Ureter (tissue), 1 donor: ENCODE data around the gene SH2D6. TPM values are rescaled to one million over a fixed set of nuclear protein-coding genes. Genes with fewer than 3 reads are reported as not detected.
"Not testable (repeated sequence)": the region's sequence is repeated elsewhere in the genome, so short reads cannot be mapped to it uniquely, and the experiment has no call there.

Experiments used
- DNase-seq: peaks from one replicate; pipeline ENCODE4 v3.0.0-alpha.2; 2020; ENCODE audit warnings: low spot score
- total RNA-seq: library from RNA; stranded (reverse); gene quantifications from one replicate; pipeline ENCODE4 v1.2.4, GENCODE V29; 2023
- donor health status: DM: yes; HTN: yes; CAD: no.

The SH2D6 gene
- total RNA-seq, 1 donor from 2014 or later, result 0.75 TPM

- DNase-seq, result no peak
Measured at GRCh38 chr2:85439025-85439472, 20.5 kb downstream of the SH2D6 start.

- DNase-seq, result not testable (repeated sequence)
Measured at GRCh38 chr2:85439569-85439968, 21.1 kb downstream of the SH2D6 start.

DNA sequence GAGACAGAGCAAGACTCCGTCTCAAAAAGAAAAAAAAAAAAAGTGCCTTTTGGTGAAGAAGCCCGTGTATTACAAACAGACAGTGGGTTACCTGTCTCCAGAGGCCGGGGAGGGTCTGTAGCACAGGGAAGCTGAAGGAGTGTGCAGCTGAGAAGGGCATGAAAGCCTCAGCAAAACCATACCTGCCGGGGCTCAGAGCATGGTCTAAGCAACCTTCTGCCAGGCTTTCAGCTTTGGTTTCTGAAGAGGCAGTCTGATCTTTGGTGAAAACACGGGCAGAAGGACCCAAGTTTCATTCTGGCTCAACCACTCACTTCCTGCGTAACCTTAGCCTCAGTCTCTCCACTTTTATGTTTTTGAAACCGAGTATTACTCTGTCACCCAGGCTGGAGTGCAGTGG lies 21.5 kb downstream of the SH2D6 start:
- no peak for DNase-seq

DNA sequence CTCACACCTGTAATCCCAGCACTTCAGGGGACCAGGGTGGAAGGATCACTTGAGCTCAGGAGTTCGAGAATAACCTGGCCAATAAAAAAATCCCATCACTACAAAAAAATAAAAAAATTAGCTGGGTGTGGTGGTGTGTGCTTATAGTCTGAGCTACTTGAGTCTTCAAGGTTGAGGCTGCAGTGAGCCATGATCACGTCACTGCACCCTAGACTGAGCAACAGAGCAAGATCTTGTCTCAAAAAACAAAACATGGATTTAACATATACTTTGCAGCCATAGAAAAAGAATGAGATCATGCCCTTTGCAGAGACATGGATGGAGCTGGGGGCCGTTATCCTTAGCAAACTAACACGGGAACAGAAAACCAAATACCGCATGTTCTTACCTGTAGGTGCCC lies 22.2 kb downstream of the SH2D6 start:
- DNase-seq, result no peak

GRCh38 chr2:85441864-85442263 lies 23.4 kb downstream of the SH2D6 start:
- DNase-seq, result no peak

DNA sequence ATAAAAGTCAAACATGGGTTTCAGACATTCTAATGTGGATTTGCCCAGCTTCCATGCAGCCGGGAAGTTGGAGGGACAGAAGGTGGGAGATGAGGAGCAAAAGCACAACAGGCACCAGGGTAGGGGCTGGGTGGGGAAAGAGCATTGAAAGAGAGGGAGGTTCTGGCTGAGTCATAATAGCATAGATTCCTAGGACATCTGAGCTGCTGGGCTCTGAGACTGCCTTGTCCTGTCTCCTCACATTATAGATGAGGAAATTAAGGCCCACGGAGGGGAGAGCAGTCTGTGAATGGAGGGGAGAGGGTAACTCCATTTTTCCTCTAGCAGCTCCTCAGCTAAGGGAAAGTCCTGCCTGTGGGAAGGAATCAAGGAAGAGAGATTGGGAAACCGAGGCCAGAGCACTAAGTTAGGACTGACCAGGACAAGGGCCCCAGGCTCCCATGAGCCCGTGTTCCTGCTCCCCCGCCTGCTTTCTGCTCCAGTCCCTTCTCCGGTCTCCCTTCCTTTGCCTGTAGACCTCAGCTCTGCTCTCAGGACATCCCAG lies 26.2 kb downstream of the SH2D6 start:
- no peak for DNase-seq

DNA sequence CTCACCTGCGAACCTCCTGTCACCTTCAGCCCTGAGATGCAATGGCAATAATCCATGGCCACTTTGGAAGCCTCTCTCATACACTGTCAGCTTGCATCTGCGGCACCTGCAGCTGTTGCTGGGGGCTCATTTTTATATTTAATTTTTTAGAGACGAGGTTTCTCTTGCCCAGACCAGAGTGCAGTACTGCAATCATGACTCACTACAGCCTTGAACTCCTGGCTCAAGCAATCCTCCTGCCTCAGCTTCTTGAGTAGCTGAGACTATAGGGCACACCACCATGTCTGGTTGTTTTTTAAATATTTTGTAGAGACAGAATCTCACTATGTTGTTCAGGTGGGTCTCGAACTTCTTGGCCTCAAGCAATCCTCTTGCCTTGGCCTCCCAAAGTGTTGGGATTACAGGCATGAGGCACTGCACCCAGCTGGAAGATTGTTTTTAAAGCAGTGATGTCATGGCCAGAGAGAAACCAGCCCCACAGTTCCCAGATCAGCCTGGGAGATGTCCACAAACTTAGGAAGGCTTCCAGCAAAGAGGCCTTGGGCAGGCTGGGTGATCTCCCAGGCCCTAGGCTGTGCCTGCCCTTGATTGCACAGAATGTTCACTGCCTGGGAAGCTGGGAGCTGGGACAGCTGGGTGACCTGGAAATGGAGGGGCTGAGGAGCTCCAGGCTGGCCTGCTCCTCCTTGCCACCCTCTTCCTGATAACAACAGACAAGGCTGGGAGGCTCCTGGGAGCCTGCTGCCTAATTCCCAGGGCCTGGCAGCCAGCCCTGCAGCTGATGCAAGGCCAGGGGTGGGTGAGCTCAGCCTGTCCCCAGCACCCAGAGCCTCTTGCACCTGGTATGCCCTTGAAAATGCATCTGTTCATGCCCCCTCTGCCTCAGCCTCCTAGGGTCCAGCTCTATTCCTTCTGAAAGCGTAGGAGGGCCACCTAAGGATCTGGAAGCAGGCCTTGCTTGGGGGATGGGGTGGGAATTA lies 27.1 kb downstream of the SH2D6 start:
- peak; percentile 60 for DNase-seq

GRCh38 chr2:85446296-85447221 lies 28.0 kb downstream of the SH2D6 start:
- no peak for DNase-seq

DNA sequence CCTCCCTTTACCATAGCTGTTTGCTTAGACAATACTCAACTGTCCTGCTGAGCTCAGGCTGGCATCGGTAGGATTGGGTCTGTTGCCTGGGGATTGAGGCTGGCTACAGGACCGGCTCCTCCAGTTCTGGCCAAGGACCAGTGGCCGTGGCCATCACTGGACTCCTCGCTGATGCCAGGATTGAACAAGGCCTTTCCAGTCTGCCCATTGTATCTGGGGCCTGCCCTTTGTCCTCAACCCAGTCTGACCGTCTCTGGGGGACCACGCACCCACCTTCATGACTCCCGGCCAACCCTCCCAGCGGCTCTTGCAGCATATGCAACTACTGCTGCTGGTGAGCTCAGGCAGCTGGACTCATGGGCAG lies 28.7 kb downstream of the SH2D6 start:
- no peak for DNase-seq

DNA sequence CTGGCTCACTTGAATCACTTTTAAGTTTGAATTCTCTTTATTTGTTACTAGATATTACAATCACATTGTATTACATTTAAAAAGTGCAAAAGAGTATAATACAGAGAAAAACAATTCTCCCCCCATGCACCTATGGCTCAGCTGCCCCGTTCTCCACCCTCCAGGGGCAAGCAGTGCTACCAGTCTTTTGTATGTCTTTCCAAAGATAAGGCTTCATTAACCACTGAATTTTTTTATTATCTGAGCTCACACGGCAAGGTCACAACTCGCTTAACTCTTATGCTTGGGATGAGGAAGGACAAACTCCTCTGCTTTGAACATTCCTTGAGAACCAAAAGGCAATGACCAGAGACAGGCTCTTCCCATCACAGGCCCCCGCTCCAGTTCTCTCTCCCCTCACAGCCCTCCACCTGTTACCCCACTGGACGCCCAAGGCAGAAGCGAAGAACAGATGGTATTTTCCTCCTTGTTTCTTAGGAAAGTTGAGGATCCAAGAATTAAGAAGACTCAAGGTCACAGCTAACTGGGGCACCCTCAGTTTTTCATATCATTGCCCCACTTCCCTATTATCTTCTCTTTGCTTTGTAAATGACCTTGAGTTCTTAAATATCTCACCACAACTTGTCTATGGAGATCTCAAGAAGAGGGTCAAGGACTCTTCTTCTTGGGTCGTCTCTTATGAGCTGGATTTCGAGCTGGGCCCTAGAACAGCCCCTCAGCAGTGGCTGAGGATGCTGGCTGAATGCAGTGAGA lies 30.1 kb downstream of the SH2D6 start:
- no peak for DNase-seq

- DNase-seq, result no peak
Measured at GRCh38 chr2:85449214-85449588, 30.7 kb downstream of the SH2D6 start.

DNA sequence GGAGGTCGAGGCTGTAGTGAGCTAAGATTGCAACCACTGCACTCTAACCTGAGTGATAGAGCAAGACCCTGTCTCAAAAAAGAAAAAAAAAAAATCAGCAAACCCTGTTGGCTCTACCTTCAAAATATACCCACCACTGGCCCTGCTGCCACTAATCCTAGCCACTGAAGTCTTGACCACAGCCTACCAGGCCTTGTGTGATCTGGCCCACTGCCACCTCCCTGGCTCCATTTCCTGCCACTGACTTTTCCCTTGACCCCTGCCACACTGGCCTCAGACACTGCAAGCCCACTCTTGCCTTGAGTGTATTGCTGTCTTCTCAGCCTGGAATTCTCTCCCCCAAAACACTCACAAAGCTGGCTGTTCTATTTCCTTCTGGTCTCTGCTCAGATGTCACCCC lies 33.7 kb downstream of the SH2D6 start:
- DNase-seq, result no peak

DNA sequence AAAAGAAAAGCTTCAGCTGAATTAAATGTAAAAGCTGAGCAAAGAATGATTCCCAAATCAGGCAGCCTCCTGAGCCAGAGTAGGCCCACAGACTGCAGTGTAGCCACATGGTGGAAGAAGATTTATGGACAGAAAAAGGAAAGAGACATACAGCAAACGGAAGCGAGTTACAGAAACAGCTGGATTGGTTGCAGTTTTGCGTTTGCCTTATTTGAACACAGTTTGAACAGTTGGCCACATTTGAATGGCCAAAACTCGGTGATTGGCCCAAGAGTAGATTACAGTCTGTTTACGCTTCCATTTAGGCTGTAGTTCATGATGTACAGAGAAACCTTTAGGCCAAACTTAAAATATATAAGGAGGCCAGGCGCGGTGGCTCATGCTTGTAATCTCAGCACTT lies 35.1 kb downstream of the SH2D6 start:
- no peak for DNase-seq

DNA sequence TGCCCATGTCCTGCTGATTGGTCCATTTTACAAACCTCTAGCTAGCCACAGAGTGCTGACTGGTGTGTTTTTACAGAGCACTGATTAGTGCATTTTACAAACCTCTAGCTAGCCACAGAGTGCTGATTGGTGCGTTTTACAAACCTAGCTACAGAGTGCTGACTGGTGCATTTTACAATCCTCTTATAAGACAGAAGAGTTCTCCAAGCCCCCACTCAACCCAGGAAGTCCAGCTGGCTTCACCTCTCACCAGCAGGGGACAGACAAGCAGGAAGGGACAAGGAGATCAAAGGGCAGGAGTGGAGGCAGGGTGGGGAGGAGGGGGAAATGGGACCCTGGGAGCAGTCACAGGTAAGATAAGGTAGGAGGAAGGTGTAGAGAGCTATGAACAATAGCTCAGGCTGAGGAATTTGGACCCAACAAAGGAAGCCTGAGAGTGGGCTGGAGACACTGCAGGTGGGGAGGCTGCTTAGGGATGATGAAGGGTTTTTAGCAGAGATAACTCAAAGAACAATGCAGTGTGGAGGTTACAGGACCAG lies 37.1 kb downstream of the SH2D6 start:
- DNase-seq, result no peak

GRCh38 chr2:85457043-85457442 lies 38.5 kb downstream of the SH2D6 start:
- DNase-seq, result no peak

DNA sequence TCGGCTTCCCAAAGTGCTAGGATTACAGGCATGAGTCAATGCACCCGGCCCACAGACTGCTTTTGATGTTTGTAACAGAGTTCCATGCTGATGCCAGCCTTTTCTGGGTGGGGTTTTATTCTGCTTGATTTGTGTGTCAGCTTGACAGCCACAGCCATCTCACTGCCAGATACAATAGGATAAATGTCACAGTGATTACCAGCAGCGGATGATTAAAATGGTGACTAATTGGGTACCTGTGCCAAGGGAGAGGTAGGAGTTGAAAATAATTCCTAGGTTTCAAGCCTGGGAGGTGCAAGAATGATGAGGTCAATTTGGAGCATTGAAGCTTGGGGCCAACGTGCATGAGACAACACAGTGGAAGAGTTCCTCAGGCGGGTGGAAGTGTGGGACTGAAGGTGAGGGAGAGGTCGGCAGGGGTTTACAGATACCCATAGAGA lies 39.4 kb downstream of the SH2D6 start:
- DNase-seq, result no peak

DNA sequence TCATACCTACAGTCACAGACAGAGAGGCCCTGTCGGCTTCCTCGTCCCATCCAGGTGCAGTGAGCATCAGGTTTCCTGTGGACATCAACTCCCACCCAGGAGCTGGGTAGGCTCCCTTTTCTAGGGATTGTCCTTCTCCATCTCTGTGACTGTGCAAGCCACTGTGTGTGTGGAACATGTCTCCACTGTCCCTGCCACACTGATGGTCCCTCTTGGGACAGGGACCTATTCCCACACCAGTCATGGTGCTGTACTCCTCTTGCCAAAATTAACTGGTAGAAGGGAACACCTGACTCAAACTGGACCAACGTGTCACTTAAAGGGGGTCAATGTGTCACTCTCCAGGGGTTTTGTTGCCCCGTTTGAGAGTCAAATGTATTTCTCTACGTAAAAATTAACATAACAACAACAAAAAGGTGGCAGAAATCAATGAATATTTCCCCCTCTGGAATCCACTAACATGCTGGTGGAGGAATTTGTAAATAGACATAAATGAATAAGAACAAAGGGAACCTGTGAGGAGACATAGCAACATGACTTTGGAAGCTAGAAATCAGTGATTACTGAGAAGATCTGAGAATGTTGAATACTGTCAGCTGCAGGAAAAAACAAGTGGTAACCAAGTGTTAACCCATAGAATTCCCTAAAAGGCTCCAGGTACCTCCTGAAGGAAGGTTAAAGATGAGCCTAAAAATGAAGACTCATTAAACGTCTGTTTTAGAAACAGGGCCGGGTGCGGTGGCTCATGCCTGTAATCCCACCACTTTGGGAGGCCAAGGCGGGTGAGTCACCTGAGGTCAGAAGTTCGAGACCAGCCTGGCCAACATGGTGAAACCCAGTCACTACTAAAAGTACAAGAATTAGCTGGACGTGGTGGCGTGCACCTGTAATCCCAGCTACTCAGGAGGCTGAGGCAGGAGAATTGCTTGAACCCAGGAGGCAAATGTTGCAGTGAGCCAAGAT lies 40.4 kb downstream of the SH2D6 start:
- DNase-seq, result no peak

- DNase-seq, result no peak
Measured at GRCh38 chr2:85459771-85460170, 41.3 kb downstream of the SH2D6 start.

- DNase-seq, result no peak
Measured at GRCh38 chr2:85462322-85462721, 43.8 kb downstream of the SH2D6 start.

GRCh38 chr2:85468096-85468703 lies 49.7 kb downstream of the SH2D6 start:
- no peak for DNase-seq
